Stimulated activated CD4-positive, alpha-beta T cell treated with anti-CD3 and anti-CD28 coated beads, Interleukin-1b, Interleukin-23, amount 100 ng/mL, for 1 hour (primary cell): Measurements from ENCODE around the gene BZW1.
A peak's percentile ranks its signal among the peaks of the same experiment; 100 is the strongest.

Experiments
- DNase-seq, 2 donors: peaks; one replicate each; pipeline ENCODE4 v3.0.0-alpha.2; 2020; ENCODE audit warnings: low read depth in 2 of 2

BZW1 gene

DNA sequence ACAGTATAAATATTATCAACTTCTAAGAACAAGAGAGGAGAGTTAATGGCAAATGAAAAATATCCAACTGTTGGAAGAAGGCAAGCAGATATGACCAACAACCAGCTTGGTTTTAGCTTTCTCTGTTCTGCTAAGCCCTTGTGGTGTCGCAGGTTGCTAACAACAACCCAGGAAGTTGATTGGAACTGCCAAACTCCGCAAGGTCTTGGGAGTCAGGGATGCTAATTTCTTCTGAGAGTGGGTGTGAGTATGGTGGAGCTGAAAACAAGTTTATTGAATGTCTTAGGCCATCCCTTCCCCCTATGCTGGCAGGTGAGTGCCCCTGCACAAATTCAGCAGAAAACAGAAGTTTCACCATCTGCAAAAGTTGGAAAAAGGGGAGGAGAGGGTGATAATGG lies 17.5 kb downstream of the BZW1 start:
- DNase-seq, result no peak

DNA sequence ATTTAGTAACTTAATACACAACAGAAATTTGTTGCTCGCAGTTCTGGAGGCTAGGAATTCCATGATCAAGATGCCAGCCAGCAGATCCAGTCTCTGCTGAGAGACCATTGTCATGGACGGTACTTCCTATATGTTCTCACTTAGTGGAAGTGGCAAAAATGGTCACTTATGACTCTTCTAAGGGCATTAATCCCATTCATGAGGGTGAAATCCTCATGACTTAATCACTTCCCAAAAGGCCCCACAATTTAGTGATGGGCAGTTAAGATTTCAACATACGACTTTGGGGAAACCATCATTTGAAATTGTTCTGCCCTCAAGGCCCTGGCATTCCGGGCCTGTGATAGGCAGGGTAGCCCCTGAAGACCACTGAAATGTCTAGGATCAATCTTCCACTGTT lies 23.0 kb downstream of the BZW1 start:
- DNase-seq, result no peak

DNA sequence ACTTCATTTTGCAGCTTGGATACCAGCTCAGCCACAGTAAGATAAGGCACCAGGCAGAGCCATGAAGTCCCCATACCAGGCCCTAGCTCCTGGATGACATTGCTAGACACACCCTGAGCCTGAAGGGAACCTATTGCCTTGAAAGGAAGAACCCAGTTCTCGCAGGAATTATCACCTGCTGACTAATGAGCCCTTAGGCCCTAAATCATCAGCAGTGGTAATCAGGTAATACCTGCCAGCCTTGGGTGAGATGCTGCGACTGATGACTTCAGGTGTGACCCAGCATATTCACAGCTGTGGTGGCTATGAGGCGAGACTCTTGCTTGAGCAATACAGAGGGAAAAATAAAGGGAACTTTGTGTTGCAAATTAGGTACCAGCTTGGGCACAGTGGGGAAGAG lies 27.8 kb downstream of the BZW1 start:
- no peak for DNase-seq

DNA sequence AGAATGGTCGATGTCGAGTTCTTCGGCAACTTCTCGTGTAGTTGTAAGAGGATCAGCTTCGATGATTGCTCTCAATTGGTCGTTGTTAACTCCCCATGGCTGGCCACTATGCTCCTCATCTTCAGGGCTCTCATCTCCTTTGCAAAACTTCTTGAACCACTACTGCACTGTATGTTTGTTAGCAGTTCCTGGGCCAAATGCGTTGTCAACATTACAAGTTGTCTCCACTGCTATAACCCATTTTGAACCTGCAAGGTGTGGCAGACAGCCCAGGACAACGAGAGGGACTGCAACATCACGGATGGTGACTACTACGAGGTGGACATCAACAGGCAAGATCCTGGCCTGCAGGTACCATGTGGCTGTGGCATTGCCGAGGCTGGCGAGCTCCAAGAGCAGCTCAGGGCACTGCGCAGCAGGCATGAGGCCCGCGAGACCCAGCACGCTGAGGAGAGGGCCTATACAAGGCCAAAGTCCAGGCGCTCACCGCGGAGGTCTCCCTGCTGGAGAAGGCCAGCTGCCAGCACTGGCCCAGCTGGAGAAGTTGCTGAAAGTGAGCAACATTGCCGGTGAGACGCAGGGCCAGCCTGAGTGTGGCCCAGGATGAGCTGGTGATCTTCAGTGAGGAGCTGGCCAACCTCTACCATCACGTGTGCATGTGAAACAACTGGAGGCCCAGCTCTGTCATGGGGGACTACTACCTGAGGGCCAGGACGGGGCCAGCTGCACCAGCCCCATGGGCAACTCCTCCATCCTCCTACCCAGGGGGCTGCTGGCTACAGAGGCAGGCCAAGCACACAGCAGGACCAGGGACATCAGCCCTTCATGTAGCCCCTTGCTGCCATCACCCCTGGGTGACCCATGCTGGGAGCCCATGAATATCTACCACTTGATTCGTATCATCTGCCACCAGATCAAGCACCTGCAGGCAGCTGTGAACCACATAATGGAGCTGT lies 32.6 kb downstream of the BZW1 start:
- no peak for DNase-seq

DNA sequence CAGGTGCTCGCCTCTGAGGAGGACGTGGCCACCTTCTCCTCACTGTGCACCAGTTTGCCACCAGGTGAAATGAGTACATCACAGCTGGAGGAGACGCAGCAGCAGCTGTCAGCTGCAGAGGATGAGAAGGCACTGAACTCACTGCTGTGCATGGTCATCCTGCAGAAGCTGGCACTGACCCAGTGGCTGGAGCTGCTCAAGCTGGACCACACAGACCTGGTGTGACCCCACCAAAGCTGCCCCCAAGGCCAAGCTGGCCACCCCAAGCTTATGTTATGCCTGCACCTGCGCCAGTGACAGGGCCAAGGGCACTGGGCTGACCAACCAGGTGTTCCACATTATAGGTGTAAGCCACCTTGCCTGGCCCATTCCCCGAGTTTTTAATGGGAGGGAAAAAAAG lies 33.5 kb downstream of the BZW1 start:
- DNase-seq, result no peak

DNA sequence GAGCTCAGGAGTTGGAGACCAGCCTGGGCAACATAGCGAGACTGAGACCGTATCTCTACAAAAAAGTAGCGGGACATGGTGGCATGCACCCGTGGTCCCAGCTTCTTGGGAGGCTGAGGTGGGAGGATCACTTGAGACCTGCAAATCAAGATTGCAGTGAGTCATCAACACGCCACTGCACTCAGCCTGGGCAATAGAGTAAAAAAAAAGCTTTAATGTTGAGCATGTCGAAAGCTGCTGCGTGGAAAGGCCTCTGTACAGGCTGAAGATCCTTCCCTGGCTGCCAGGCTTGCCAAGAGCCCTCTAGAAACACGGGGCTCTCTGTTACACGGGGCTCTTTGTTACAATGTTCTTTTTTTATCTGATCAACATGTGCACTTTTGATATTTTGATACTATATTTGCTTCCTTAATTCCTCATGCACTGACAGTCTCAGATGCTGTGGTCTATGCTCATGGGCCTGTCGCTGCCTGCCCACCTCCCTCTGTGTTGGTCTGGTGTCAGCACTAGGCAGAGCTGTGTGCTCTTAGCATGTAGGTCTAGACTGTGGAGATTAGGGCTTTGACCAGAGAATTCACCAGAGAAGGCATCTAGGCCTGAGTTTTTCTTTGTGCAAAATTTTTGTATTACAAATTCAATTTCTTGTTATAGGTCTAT lies 34.1 kb downstream of the BZW1 start:
- DNase-seq, result no peak

DNA sequence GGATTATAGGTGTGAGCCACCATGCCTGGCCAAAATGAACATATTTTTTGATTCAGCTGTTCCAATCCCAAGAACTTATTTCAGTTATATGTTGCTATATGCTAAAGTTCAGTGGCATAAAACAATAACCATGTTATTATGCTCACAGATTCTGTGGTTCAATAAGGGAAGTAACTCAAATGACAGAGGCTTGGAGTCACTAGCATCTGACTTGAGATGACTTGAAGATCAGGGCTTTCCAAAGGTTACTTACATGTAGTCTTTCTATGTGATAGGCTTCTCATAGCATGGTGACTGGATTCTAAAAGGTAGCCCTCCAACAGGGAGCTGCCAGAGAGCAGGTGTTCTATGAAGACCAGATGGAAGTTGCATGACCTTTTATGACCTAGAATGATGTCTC lies 35.6 kb downstream of the BZW1 start:
- no peak for DNase-seq

DNA sequence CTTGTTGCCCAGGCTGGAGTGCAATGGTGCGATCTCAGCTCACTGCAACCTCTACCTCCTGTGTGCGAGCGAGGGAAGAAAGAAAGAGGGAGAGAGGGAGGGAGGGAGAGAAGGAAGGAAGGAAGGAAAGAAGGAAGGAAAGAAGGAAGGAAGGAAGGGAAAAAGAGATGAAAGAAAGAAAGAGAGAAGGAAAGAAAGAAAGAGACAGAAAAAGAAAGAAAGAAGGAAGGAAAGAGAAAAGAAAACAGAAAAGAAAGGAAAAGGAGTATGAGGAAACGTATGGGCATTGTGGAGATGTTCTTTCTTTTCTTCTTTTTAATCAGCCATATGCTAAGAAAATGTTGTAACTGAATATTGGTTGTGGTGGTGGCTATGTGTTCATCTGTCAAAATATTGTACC lies 36.2 kb downstream of the BZW1 start:
- DNase-seq, result no peak

DNA sequence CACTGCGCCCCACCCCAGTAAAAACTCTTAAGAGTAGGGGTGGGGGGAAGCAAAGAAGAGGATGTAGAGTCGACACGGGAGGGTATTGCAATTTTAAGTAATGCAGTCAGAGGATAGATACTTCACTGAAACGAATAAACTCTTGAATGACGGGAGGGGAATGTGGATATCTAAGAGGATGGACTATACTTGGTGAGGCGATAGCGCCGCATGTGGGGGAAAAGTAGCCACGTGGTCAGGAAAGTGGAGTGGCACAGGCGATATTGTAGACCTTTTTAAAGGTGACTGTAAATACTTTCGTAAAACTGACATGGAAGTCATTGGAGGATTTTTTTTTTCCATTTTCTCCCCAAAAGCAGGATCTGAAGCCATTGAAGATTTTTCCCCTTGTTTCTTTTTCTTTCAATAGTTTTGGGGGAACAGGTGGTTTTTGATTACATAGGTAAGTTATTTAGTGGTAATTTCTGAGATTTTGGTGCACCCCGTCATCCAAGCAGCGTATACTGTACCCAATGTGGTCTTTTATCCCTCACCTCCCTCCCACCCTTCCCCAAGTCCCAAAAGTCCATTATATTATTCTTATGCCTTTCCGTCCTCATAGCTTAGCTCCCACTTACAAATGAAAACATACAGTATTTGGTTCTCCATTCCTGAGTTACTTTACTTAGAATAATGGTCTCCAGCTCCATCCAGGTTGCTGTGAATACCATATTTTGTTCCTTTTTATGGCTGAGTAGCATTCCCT lies 39.0 kb downstream of the BZW1 start:
- no peak for DNase-seq

DNA sequence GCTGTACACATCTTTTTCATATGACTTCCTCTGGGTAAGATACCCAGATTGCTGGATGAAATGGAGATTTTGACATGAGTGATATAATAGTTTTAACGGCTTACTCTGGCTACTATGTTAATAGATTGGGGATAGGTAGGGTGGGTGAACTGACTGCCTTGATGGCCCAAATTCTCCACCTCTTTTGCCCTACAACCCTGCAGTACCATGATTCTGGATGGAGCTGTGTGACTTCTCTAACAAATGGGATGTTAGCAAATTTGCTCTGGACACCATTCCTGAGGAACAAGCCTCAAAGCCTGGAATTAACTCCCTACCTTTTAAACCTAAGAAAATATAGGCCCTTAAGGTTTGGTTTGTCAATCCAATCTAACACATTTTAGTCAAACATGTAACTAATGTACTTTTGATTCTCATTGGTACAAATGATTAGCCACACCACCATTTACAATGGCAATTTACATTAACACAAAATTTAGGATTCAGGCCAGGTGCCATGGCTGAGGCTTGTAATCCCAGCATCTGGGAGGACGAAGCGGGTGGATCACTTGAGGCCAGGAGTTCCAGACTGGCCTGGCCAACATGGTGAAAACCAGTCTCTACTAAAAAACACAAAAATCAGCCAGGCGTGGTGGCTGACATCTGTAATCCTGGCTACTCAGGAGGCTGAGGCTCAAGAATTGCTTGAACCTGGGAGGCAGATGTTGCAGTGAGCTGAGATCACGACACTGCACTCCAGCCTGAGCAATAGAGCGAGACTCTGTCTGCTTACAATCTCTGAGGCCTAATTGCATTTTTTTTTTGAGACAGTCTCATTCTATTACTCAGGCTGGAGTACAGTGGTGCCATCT lies 39.9 kb downstream of the BZW1 start:
- DNase-seq, result no peak

DNA sequence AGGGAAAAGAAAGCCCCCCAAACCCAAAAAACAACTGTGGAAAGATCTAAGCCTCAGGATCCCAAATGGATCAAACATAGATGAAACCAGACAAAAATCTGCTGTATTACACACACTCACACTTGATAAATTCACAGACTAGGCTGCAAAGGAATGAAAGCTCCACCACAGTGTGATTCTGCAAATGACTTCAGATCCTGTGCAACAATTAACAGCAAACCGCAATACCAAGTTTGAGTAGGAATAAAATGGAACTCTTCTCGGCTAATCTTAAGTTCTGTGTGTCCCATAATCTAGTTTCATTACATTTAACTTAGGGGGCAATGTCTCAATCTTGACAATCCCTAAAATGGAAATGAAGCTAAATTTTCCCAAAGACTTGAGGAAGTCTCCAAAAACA lies 40.9 kb downstream of the BZW1 start:
- DNase-seq, result no peak

DNA sequence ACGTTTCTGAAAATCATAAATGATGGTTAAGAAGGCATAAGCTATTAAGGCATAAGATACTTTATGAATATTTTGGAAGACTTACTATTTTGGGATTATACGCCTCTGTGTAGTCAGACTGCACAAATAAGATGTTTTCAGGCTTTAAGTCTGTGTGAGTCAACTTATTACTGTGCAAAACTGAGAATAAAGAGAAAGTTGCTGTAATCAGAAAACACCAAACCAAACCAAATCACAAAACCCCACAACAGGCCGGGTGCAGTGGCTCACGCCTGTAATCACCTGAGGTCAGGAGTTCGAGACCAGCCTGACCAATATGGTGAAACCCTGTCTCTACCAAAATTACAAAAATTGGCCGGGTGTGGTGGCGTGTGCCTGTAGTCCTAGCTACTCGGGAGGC lies 45.1 kb downstream of the BZW1 start:
- DNase-seq, result no peak

DNA sequence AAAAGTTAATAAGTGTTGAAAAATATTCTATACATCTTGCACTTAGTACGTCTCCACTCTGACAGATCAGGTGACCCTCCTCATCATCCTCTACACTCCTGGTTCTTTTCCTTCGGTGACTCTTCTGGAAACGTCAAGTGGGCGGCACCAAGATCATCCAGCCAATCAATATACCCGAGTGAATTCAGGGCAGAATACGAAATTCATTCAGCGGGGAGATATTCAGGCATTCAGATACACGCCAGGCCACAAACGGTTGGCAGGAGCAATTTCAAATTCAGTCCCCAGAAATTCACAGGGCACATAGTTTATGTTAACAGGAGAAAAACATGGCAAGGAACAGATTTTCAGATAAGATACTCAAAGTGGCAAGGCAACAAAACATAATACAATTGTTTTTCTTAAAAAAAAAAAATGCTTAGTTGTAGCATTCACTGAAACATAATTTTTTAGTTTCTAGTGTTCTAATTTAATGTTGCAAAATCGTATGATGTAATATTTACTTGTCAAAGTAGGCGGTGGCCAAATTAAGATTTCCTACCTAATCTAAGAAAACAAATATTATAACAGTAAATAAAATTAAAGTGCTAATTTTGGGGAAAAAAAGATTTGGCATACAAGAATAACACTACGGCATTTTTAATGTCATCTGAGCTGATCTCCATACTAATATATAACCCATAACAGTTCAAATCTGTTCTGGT lies 48.5 kb downstream of the BZW1 start:
- no peak for DNase-seq

DNA sequence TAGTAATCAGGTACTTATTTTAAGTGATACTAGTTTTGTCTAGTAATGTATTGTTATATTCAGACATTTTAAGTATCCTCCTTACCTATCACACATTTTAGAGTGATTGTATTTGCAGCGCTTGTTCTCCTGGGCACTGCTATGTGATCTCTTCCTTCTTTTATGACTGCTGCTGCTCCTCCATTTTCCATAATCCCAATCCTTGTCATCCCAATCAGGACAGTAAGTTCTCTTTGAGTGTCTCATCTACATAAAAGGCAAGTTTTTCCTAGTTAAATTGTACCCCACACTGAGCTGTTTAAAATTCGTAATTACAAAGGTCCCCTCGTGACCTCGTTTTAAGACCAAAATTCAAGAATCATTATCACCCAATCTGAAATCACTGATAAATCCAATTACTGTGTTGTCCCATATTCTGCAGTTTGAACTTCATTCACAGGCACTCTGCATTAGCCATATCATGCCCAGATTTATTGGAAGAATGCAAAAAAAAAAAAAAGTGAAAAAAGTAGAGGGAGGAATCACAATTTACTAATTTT lies 50.0 kb downstream of the BZW1 start:
- no peak for DNase-seq

DNA sequence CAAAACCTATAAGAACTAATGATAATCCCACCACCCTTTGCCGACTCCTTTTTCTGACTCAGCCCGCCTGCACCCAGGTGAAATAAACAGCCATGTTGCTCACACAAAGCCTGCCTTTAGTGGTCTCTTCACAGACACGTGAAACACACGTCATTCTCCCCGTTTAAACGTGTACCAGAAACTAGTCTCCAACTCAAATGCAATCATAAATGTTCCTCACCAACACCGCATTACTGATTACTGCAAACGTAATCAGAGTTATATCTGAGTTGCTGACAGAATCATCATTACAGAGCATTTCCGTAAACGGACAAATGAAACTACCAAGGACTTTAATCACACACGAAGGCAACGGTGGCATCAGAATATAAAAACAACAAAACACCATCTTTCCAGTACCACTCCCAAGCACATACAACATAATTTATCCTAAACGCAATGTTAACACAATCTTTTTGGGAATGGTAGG lies 50.9 kb downstream of the BZW1 start:
- DNase-seq, result peak in 1 of 2 donors; percentile 10

DNA sequence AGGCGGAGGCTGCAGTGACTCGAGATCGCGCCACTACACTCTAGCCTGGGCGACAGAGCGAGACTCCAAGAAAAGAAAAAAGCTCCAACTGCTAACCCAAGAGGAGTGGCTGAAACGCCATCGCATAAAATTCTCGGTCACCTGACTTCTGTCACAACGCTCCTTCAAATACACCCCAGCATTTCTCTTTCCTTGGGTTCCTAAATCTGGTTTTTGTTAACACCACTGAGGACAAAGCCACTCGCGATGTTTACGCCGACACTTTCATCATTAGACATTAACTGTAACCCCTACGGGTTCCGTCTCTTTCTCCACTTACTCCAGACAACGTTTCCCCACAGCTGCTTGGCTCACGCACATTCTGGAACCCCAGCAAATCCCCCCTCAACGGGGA lies 52.1 kb downstream of the BZW1 start:
- no peak for DNase-seq

DNA sequence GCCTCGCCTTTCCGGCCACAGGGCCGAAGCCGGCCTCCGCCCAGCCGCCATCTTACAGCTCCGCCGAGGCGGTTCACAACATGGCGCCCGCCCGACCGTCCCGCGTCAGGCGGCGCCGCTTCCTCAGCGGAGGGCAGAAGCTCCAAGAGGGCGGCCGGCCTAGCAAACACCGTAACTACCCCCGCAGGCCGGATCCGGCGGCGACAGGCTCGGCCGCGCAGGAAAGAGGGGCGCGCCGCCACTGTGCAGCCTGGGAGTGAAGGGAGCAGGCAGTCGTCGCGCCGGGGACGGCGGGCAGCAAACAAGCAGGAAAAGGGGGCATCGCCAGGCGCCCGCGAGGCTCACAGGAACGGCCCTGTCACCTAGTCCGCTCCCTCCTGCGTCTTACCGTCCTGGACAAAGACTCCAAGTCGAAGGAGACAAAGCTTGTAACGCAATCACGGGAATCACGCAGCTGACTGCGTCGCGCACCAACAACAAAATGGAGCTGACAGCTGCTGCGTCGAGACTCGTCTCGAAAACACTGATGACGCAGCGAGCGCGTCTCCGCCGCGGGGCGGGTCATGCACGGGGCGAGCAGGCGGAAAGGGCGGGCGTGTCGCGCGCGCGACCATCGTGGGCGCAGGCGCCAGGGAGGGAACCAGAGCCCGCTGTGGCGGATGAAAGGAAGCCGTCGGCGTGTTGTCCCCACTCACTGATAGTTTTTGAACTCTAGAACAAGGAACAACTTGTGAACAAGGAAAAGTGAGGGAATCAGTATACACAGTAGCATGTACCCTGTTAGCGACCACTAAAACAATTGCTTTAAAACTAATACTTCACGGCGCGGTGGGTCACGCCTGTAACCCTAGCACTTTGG lies 52.7 kb downstream of the BZW1 start, which contains the start of gene CLK1:
TSS of gene CLK1 (minus strand) at position 483 of the 859 bp plus-strand sequence. CDS start 2,796 bp downstream, outside the sequence.
- DNase-seq, result peak; percentile 85 to 91

DNA sequence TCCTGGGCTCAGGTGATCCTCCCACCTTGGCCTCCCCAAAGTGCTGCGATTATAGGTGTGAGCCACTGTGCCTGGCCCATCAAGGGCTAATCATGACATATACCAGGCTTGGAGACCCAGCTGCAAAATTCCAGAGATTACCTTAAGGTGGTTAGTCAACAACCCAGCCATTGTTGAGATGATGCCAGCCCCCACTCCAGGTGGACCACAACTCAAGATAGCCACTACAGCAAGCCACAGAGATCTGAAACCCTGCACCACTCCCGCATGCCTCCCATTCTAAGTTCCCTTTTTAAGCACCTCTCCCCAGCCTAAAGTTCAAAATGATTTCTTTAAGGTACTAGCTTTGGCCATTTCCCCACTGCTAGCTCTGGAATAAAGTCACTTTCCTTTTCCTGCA lies 57.3 kb downstream of the BZW1 start:
- no peak for DNase-seq

DNA sequence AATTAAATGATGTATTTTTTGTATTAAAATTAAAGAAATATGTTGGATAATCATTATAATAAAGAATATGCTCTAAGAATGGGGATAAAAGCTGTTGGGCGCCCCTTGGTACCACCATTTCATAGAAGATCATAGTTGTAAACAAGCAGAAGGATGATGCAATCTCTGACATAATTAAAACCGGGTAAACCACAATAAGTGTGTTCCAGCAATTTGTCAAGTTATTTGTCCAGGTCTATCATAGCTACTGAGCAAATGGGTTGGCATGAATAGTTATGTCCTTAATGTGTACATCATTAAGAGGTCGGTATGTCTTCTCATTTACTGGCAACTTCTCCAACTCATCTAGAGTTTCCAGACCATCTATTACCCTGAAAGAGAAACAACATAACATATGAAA lies 59.4 kb downstream of the BZW1 start:
- DNase-seq, result no peak
